Caco-2 (cell line): Measurements from ENCODE around the gene ERLIN1. TPM values are rescaled to one million over a fixed set of nuclear protein-coding genes. Genes with fewer than 3 reads are reported as not detected.

Experiments
- BruUV-seq: library from RNA; stranded (reverse); fragments of 400-500 nt; replicated peaks from 2 replicates; lab custom pipeline; 2021; lab: Mats Ljungman, UMichigan
- CTCF ChIA-PET: fragments of 300-600 bp; sonication (Branson Sonifier 250); formaldehyde crosslinking; loops from one replicate; lab custom pipeline; 2022; ENCODE audit warnings: antibody characterized with exemption; lab: Charles Lee
- POLR2A ChIA-PET: fragments of 300-600 bp; sonication (Branson Sonifier 250); formaldehyde crosslinking; loops from one replicate; lab custom pipeline; 2022; ENCODE audit warnings: antibody characterized with exemption; lab: Charles Lee
- DNase-seq, 2 experiments: peaks; one replicate each; pipeline versions ENCODE4 v3.0.0 to v3.0.0-alpha.2; 2020 to 2022
- H3K27me3 ChIP-seq: replicated peaks from 2 replicates; pipeline ENCODE4 v1.6.0; 2011; ENCODE audit warnings: low read length; ENCODE audit not compliant: control insufficient read depth, insufficient read depth
- H3K36me3 ChIP-seq: 2 replicates; pipeline ENCODE4 v1.5.1; 2011; ENCODE audit warnings: low read length; ENCODE audit not compliant: control insufficient read depth, insufficient read depth
- H3K4me1 ChIP-seq: fragments of 250-450 bp; sonication (Bioruptor Pico); 2 replicates; pipeline ENCODE4 v1.5.1; 2020; ENCODE audit warnings: mild to moderate bottlenecking
- H3K4me3 ChIP-seq: 2 replicates; pipeline ENCODE4 v1.5.1; 2011; ENCODE audit warnings: low read depth, mild to moderate bottlenecking, control low read depth, low read length
- H3K9me3 ChIP-seq: fragments of 250-450 bp; sonication (Bioruptor Pico); 2 replicates; pipeline ENCODE4 v1.5.1; 2020; ENCODE audit warnings: mild to moderate bottlenecking, moderate library complexity
- H3K27ac Mint-ChIP-seq: one replicate; pipeline ENCODE4 v1.8.0; 2022; ENCODE audit warnings: mixed read lengths; ENCODE audit not compliant: unreplicated experiment
- H3K27me3 Mint-ChIP-seq: one replicate; pipeline ENCODE4 v1.8.0; 2022; ENCODE audit warnings: mixed read lengths; ENCODE audit not compliant: insufficient read depth, unreplicated experiment
- H3K36me3 Mint-ChIP-seq: one replicate; pipeline ENCODE4 v1.8.0; 2022; ENCODE audit warnings: mild to moderate bottlenecking, mixed read lengths; ENCODE audit not compliant: insufficient read depth, unreplicated experiment
- H3K4me1 Mint-ChIP-seq: one replicate; pipeline ENCODE4 v1.8.0; 2022; ENCODE audit warnings: low read depth, mixed read lengths; ENCODE audit not compliant: unreplicated experiment
- H3K4me3 Mint-ChIP-seq: one replicate; pipeline ENCODE4 v1.8.0; 2022; ENCODE audit warnings: mild to moderate bottlenecking, moderate library complexity, mixed read lengths; ENCODE audit not compliant: unreplicated experiment
- H3K9me3 Mint-ChIP-seq: one replicate; pipeline ENCODE4 v1.8.0; 2022; ENCODE audit warnings: mixed read lengths; ENCODE audit not compliant: unreplicated experiment
- CTCF ChIP-seq, 2 experiments: fragments of 200-600 bp in 1 of 2; IDR thresholded peaks; 1 replicate in 1 of 2; 2 replicates in 1 of 2; pipeline versions ENCODE4 v1.5.1 to v1.8.0; 2011 to 2022; ENCODE audit warnings: antibody characterized with exemption in 1 of 2, control low read depth in 1 of 2, inconsistent platforms in 1 of 2, low read depth in 1 of 2, low read length in 1 of 2, mild to moderate bottlenecking in 1 of 2, moderate library complexity in 1 of 2; ENCODE audit not compliant: insufficient read depth in 1 of 2, severe bottlenecking in 1 of 2, unreplicated experiment in 1 of 2
- intact Hi-C: fragments of 100-400 bp; cut with micrococcal nuclease; formaldehyde crosslinking; loops from one replicate; pipeline ENCODE4 v1.10.0; 2022; ENCODE audit not compliant: unreplicated experiment
- total RNA-seq: library from RNA; stranded (reverse); gene quantifications from 2 replicates; pipeline ENCODE4 v1.2.3, GENCODE V29; 2022

The ERLIN1 gene
- total RNA-seq, 1 experiment from 2014 or later: 59.0 TPM

- Mint-ChIP-seq H3K36me3 (peaks cover 6% of the 10 kb centered on the region), H3K27ac (no peak overlapping the region), H3K4me1 (peaks cover 8% of the 10 kb centered on the region), H3K9me3 (no peaks in the 10 kb centered on the region), H3K27me3 (no peaks in the 10 kb centered on the region), H3K4me3 (no peak overlapping the region)
- Histone ChIP-seq H3K36me3 (no peaks in the 10 kb centered on the region), H3K27me3 (no peaks in the 10 kb centered on the region), H3K9me3 (no peaks in the 10 kb centered on the region), H3K4me1 (peaks cover 3% of the 10 kb centered on the region; the same call in 1 of the 2 replicates), H3K4me3 (no peak overlapping the region)
- intact Hi-C loops: no loop called here
- TF ChIP-seq CTCF (IDR thresholded peaks at IDR 0.05; ENCODE audit: insufficient read depth in 1 of 2, low read depth in 1 of 2, low read length in 1 of 2, severe bottlenecking in 1 of 2, unreplicated experiment in 1 of 2): no peak
- no peak for DNase-seq
- POLR2A ChIA-PET: no interaction called here
- CTCF ChIA-PET: no interaction called here
- BruUV-seq: no TSS peak
These were observed 71.4 kb downstream of the ERLIN1 start for GRCh38 chr10:100114460-100114859.

GRCh38 chr10:100109670-100110069 is 76.2 kb downstream of the ERLIN1 start:
- POLR2A ChIA-PET: no interaction called here
- BruUV-seq: no TSS peak
- Mint-ChIP-seq H3K36me3 (no peaks in the 10 kb centered on the region), H3K27ac (no peak overlapping the region), H3K4me1 (peaks cover 8% of the 10 kb centered on the region), H3K27me3 (no peaks in the 10 kb centered on the region), H3K4me3 (no peak overlapping the region), H3K9me3 (peaks cover 3% of the 10 kb centered on the region)
- TF ChIP-seq CTCF (IDR thresholded peaks at IDR 0.05; ENCODE audit: insufficient read depth in 1 of 2, low read depth in 1 of 2, low read length in 1 of 2, severe bottlenecking in 1 of 2, unreplicated experiment in 1 of 2): no peak
- CTCF ChIA-PET: interaction anchor here (0.6 kb wide), 1 partner anchor 210 kb away, joined by 3 read pairs; no protein-coding TSS in a partner anchor
- intact Hi-C loops: no loop called here
- Histone ChIP-seq H3K4me3 (no peak overlapping the region), H3K27me3 (no peaks in the 10 kb centered on the region), H3K4me1 (peaks cover 3% of the 10 kb centered on the region; the same call in 1 of the 2 replicates), H3K9me3 (no peaks in the 10 kb centered on the region), H3K36me3 (no peaks in the 10 kb centered on the region)
- no peak for DNase-seq

DNA sequence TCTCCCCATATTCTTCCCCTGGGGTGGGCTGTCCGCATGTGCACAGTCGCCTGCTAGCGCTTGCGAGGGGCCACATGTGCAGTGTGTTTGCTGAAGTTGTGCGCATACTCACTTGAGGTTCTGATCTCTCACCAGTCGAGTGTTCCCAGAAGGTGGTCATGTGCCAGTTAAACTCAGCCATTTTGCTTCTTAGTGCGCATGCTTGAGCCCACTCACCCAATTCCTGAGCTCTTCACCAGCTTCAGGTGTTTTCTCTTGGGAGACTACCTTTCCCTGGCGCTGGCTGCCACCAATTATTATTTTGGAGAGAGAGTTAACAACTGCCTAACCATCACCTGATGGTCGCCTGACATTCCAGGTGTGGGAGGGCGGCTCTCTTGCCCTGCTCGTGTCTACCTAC is 79.0 kb downstream of the ERLIN1 start:
- ChIA-PET POLR2A (no interaction called here), CTCF (no interaction called here)
- no peaks in the 10 kb centered on the region for H3K36me3 ChIP-seq
- no peak for TF ChIP-seq CTCF (IDR thresholded peaks at IDR 0.05; ENCODE audit: insufficient read depth in 1 of 2, low read depth in 1 of 2, low read length in 1 of 2, severe bottlenecking in 1 of 2, unreplicated experiment in 1 of 2)
- no peak for DNase-seq
- Mint-ChIP-seq H3K27ac (no peak overlapping the region), H3K36me3 (peaks cover 6% of the 10 kb centered on the region), H3K27me3 (no peaks in the 10 kb centered on the region), H3K9me3 (peaks cover 16% of the 10 kb centered on the region), H3K4me3 (no peak overlapping the region), H3K4me1 (peaks cover 7% of the 10 kb centered on the region)
- no TSS peak for BruUV-seq
- peaks cover 5% of the 10 kb centered on the region for H3K4me1 ChIP-seq
- H3K4me3 ChIP-seq: no peak overlapping the region
- H3K9me3 ChIP-seq: peaks cover 10% of the 10 kb centered on the region; the same call in 1 of the 2 replicates
- intact Hi-C loops: no loop called here
- H3K27me3 ChIP-seq: no peaks in the 10 kb centered on the region
